Astrocyte of the cerebellum (primary cell): ENCODE data around the gene RBM10.
A peak's percentile ranks its signal among the peaks of the same experiment; 100 is the strongest.

Source experiments
- DNase-seq: peaks from one replicate; pipeline ENCODE4 v3.0.0-alpha.2; 2011; ENCODE audit warnings: low read depth
- H3K4me3 ChIP-seq: 2 replicates; pipeline ENCODE4 v1.5.1; 2011; ENCODE audit warnings: mild to moderate bottlenecking, low read depth, low read length, moderate library complexity
- CTCF ChIP-seq: IDR thresholded peaks from 2 replicates; pipeline ENCODE4 v1.5.1; 2012; ENCODE audit warnings: low read length, low read depth, moderate library complexity, mild to moderate bottlenecking; ENCODE audit errors: missing control alignments
- in situ Hi-C: cut with HindIII; loops from 2 replicates; pipeline ENCODE4 v1.10.0; 2017; ENCODE audit warnings: low sequenced_read_pairs

RBM10 gene

GRCh38 chrX:47145395-47146120 lies 537 bp downstream of the RBM10 start:
- no peak for TF ChIP-seq CTCF
- in situ Hi-C loops, result no loop called here
- no peak for DNase-seq
- H3K4me3 ChIP-seq, result peak overlapping the region; percentile 74

GRCh38 chrX:47146121-47146935 lies 1.3 kb downstream of the RBM10 start:
- peak overlapping the region; percentile 74 for H3K4me3 ChIP-seq
- no peak for TF ChIP-seq CTCF
- no peak for DNase-seq
- in situ Hi-C loops, result no loop called here

DNA sequence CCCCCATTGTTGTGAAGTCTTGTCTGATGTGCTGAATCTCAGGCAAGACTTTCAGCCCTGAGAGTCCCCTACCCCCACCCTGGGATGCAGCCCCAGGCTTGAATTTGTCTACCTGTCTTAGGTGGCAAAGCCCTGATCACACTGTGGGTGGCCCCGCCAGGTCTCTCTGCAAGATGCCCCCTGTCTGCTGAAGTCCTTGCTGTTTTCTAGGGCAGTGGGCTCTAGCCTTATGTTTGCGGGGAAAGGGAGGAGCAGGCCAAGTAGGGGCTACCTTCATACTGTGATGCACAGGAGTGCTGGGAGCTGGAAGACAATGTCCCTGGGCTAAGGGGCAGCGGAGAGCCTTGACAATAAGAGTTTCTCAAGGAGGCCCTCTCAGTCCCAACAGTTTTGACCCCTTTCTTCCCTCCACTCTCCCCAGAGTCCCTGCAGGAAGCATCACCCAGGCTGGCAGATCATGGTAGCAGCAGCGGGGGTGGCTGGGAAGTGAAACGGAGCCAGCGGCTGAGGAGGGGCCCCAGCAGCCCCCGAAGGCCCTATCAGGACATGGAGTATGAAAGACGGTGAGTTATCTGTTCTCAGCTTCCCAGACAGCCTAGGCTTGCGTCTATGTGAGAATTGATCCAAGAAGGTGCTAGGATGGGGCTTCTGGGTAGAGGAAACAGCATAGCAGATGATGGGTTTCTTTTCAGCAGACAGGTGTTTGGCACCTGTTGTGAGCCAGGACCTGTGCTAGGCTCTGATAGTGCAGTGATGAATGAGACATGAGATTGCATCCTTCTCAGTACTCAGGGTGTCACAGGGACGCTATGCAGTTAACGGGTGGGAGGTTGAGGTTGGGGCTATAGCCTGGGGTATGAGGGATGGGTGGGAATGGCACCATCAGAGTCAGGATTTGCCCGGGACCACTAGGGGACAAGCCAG lies 2.2 kb downstream of the RBM10 start:
- TF ChIP-seq CTCF, result no peak
- in situ Hi-C loops, result no loop called here

DNA sequence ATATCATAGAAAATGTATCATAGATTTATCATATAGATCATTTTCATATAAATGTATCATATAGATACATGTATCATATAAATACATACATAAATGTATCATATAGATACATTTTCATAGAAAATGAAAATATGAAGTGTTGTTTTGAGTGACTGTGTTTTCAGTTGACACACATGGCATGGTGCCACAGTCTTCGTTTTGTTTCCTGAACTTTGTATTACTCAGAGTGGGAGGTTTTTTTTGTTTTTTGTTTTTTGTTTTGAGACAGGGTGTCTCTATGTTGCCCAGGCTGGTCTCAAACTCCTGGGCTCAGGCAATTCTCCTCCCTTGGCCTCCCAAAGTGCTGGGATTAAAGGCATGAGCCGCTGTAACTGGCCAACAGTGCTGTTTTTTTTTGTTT lies 3.9 kb downstream of the RBM10 start:
- no peak for TF ChIP-seq CTCF
- in situ Hi-C loops, result no loop called here
- no peak for DNase-seq
- no peak overlapping the region for H3K4me3 ChIP-seq

More for the DNA sequence above, 2.2 kb downstream of the RBM10 start:
- DNase-seq, result no peak
- peak overlapping the region; percentile 74 for H3K4me3 ChIP-seq

- TF ChIP-seq CTCF, result no peak
- H3K4me3 ChIP-seq, result no peak overlapping the region
- in situ Hi-C loops, result no loop called here
- no peak for DNase-seq
Measured at GRCh38 chrX:47151435-47151834, 6.4 kb downstream of the RBM10 start.
